H9 (cell line): ENCODE measurements around the gene H2AZ2. TPM values are rescaled to one million over a fixed set of nuclear protein-coding genes. Genes with fewer than 3 reads are reported as not detected.

Experiments
- DNase-seq: peaks from one replicate; pipeline ENCODE4 v3.0.0-alpha.2; 2017
- H2AFZ ChIP-seq: one replicate; pipeline ENCODE4 v1.6.1; 2013; ENCODE audit warnings: mild to moderate bottlenecking, low read length, control low read depth, moderate library complexity
- H2AK5ac ChIP-seq: 2 replicates; pipeline ENCODE4 v1.6.1; 2013; ENCODE audit warnings: low read length, control low read depth, mixed read lengths; ENCODE audit not compliant: insufficient read length
- H2BK120ac ChIP-seq: one replicate; pipeline ENCODE4 v1.6.1; 2013; ENCODE audit warnings: low read depth, mild to moderate bottlenecking, low read length, control low read depth, inconsistent platforms; ENCODE audit not compliant: poor library complexity, severe bottlenecking
- H2BK12ac ChIP-seq: 2 replicates; pipeline ENCODE4 v1.6.1; 2013; ENCODE audit warnings: low read length, control low read depth, mixed read lengths, low read depth; ENCODE audit not compliant: insufficient read length
- H2BK15ac ChIP-seq: 2 replicates; pipeline ENCODE4 v1.6.1; 2013; ENCODE audit warnings: low read depth, low read length, control low read depth
- H2BK20ac ChIP-seq: one replicate; pipeline ENCODE4 v1.6.1; 2013; ENCODE audit warnings: low read depth, mild to moderate bottlenecking, low read length, control low read depth, inconsistent platforms; ENCODE audit not compliant: poor library complexity, severe bottlenecking
- H2BK5ac ChIP-seq: 2 replicates; pipeline ENCODE4 v1.6.1; 2013; ENCODE audit warnings: low read length, control low read depth, mixed read lengths; ENCODE audit not compliant: insufficient read length
- H3K14ac ChIP-seq: 2 replicates; pipeline ENCODE4 v1.6.1; 2013; ENCODE audit warnings: low read length, control low read depth; ENCODE audit not compliant: insufficient read depth
- H3K18ac ChIP-seq: 2 replicates; pipeline ENCODE4 v1.6.1; 2013; ENCODE audit warnings: low read depth, mild to moderate bottlenecking, mixed read lengths, low read length, control low read depth; ENCODE audit not compliant: insufficient read length
- H3K23ac ChIP-seq: 2 replicates; pipeline ENCODE4 v1.6.1; 2013; ENCODE audit warnings: low read length, control low read depth, mixed read lengths, low read depth; ENCODE audit not compliant: insufficient read length
- H3K23me2 ChIP-seq: 2 replicates; pipeline ENCODE4 v1.6.1; 2013; ENCODE audit warnings: low read depth, mild to moderate bottlenecking, mixed read lengths, low read length, control low read depth; ENCODE audit not compliant: insufficient read length, poor library complexity, severe bottlenecking
- H3K27ac ChIP-seq: 2 replicates; pipeline ENCODE4 v1.5.1; 2013; ENCODE audit warnings: low read length, control low read depth, mixed read lengths, low read depth; ENCODE audit not compliant: insufficient read length
- H3K27me3 ChIP-seq: 2 replicates; pipeline ENCODE4 v1.6.1; 2013; ENCODE audit warnings: low read length, control low read depth, inconsistent platforms; ENCODE audit not compliant: insufficient read depth
- H3K4ac ChIP-seq: 2 replicates; pipeline ENCODE4 v1.6.1; 2013; ENCODE audit warnings: low read depth, mild to moderate bottlenecking, control low read depth, inconsistent platforms, low read length, moderate library complexity
- H3K4me1 ChIP-seq: 2 replicates; pipeline ENCODE4 v1.6.1; 2013; ENCODE audit warnings: low read length, control low read depth, inconsistent platforms; ENCODE audit not compliant: insufficient read depth
- H3K4me2 ChIP-seq: 2 replicates; pipeline ENCODE4 v1.6.1; 2013; ENCODE audit warnings: low read length, control low read depth, mixed read lengths; ENCODE audit not compliant: insufficient read length, insufficient read depth
- H3K56ac ChIP-seq: 2 replicates; pipeline ENCODE4 v1.6.1; 2013; ENCODE audit warnings: low read depth, mild to moderate bottlenecking, mixed read lengths, low read length, control low read depth; ENCODE audit not compliant: insufficient read length
- H3K79me1 ChIP-seq: 2 replicates; pipeline ENCODE4 v1.6.1; 2013; ENCODE audit warnings: low read depth, mild to moderate bottlenecking, moderate library complexity, low read length, control low read depth, inconsistent platforms; ENCODE audit not compliant: insufficient read depth, poor library complexity, severe bottlenecking
- H3K79me2 ChIP-seq: 2 replicates; pipeline ENCODE4 v1.6.1; 2013; ENCODE audit warnings: low read length, control low read depth, inconsistent platforms; ENCODE audit not compliant: insufficient read depth
- H3K9ac ChIP-seq: 2 replicates; pipeline ENCODE4 v1.6.1; 2013; ENCODE audit warnings: low read length, control low read depth, mixed read lengths; ENCODE audit not compliant: insufficient read length; ENCODE audit errors: extremely low read depth
- H3K9me3 ChIP-seq: one replicate; pipeline ENCODE4 v1.6.1; 2013; ENCODE audit warnings: low read depth, low read length, inconsistent platforms; ENCODE audit not compliant: control insufficient read depth
- H3T11ph ChIP-seq: one replicate; pipeline ENCODE4 v1.6.1; 2013; ENCODE audit warnings: mild to moderate bottlenecking, low read length, control low read depth, inconsistent platforms
- H4K20me1 ChIP-seq: one replicate; pipeline ENCODE4 v1.6.1; 2013; ENCODE audit not compliant: control insufficient read depth, insufficient read length, insufficient read depth
- H4K5ac ChIP-seq: 2 replicates; pipeline ENCODE4 v1.6.1; 2013; ENCODE audit warnings: low read depth, mild to moderate bottlenecking, mixed read lengths, low read length, control low read depth; ENCODE audit not compliant: insufficient read length
- H4K8ac ChIP-seq: replicated peaks from 2 replicates; pipeline ENCODE4 v1.6.1; 2013; ENCODE audit warnings: low read length, control low read depth, mixed read lengths, low read depth; ENCODE audit not compliant: insufficient read length
- H4K91ac ChIP-seq: 2 replicates; pipeline ENCODE4 v1.6.1; 2013; ENCODE audit warnings: low read depth, mild to moderate bottlenecking, moderate library complexity, mixed read lengths, low read length, control low read depth; ENCODE audit not compliant: insufficient read length
- H3K27ac Mint-ChIP-seq, 3 experiments: 2 replicates in 2 of 3; 3 replicates in 1 of 3; pipeline ENCODE4 v1.8.0; 2020 to 2021; ENCODE audit warnings: mixed read lengths in 3 of 3, mild to moderate bottlenecking in 1 of 3, moderate library complexity in 1 of 3
- H3K27me3 Mint-ChIP-seq: 2 replicates; pipeline ENCODE4 v1.8.0; 2021; ENCODE audit warnings: low read depth, mild to moderate bottlenecking, moderate library complexity, mixed read lengths
- H3K36me3 Mint-ChIP-seq, 3 experiments: 2 replicates in 2 of 3; 3 replicates in 1 of 3; pipeline ENCODE4 v1.8.0; 2020 to 2021; ENCODE audit warnings: low read depth in 3 of 3, mixed read lengths in 3 of 3; ENCODE audit not compliant: insufficient read depth in 1 of 3
- H3K4me1 Mint-ChIP-seq, 2 experiments: 2 replicates each; pipeline ENCODE4 v1.8.0; 2020; ENCODE audit warnings: mixed read lengths in 2 of 2
- H3K4me3 Mint-ChIP-seq, 2 experiments: 2 replicates in 1 of 2; 3 replicates in 1 of 2; pipeline ENCODE4 v1.8.0; 2020 to 2021; ENCODE audit warnings: mild to moderate bottlenecking in 2 of 2, mixed read lengths in 2 of 2, moderate library complexity in 1 of 2
- H3K9me3 Mint-ChIP-seq, 2 experiments: 2 replicates in 1 of 2; 3 replicates in 1 of 2; pipeline ENCODE4 v1.8.0; 2020; ENCODE audit warnings: mild to moderate bottlenecking in 2 of 2, mixed read lengths in 2 of 2, moderate library complexity in 1 of 2
- CTCF ChIP-seq: fragments of 200-600 bp; sonication (generic); conservative IDR thresholded peaks from 3 replicates; pipeline ENCODE4 v1.8.0; 2021; ENCODE audit warnings: antibody characterized with exemption, mild to moderate bottlenecking
- WGBS: extraction: QIAGEN DNeasy Blood & Tissue Kit; methylation state at CpG from one replicate; pipeline ENCODE4 v1.1.7; 2013; ENCODE audit warnings: missing lambda C conversion rate, low lambda C conversion rate, mixed read lengths; ENCODE audit not compliant: insufficient read length; ENCODE audit errors: extremely low coverage; 5-methylcytosine and 5-hydroxymethylcytosine counted together
- total RNA-seq: library from RNA; stranded (reverse); gene quantifications from 2 replicates; pipeline ENCODE4 v1.2.1, GENCODE V29; 2021

The H2AZ2 gene
- total RNA-seq, 1 experiment from 2014 or later: 208 TPM

GRCh38 chr7:44893710-44894234 lies 45.9 kb upstream of the H2AZ2 start:
- no peak overlapping the region for H2BK20ac ChIP-seq
- no peaks in the 10 kb centered on the region for H4K20me1 ChIP-seq
- no peak overlapping the region for H3K4ac ChIP-seq
- H2BK120ac ChIP-seq: no peak overlapping the region
- no peak overlapping the region for H2BK15ac ChIP-seq
- H3T11ph ChIP-seq: no peak overlapping the region
- Mint-ChIP-seq H3K9me3 (no peaks in the 10 kb centered on the region; a peak in 1 of 5 replicates), H3K27ac (peak overlapping the region in 1 of 3 experiments; percentile 56; a peak in 1 of 7 replicates), H3K27me3 (peaks cover 6% of the 10 kb centered on the region), H3K4me3 (no peak overlapping the region), H3K36me3 (no peaks in the 10 kb centered on the region), H3K4me1 (no peaks in the 10 kb centered on the region)
- H3K79me2 ChIP-seq: no peaks in the 10 kb centered on the region
- no peak for TF ChIP-seq CTCF
- H3K27ac ChIP-seq: no peak overlapping the region
- H3K79me1 ChIP-seq: no peaks in the 10 kb centered on the region
- H3K9ac ChIP-seq: no peak overlapping the region
- no peaks in the 10 kb centered on the region for H3K9me3 ChIP-seq
- no peaks in the 10 kb centered on the region for H3K27me3 ChIP-seq
- H3K18ac ChIP-seq: no peak overlapping the region
- no peak overlapping the region for H4K5ac ChIP-seq
- H4K8ac ChIP-seq: no peak overlapping the region
- no peak overlapping the region for H2AFZ ChIP-seq
- H2BK12ac ChIP-seq: no peak overlapping the region
- H3K4me2 ChIP-seq: no peak overlapping the region
- WGBS: no CpG with 5 or more reads among the region's 8 CpGs
- H4K91ac ChIP-seq: no peak overlapping the region
- no peak overlapping the region for H3K56ac ChIP-seq
- DNase-seq: no peak
- no peak overlapping the region for H3K23ac ChIP-seq
- H3K14ac ChIP-seq: no peak overlapping the region
- no peak overlapping the region for H2AK5ac ChIP-seq
- no peaks in the 10 kb centered on the region for H3K23me2 ChIP-seq
- H2BK5ac ChIP-seq: no peak overlapping the region
- no peaks in the 10 kb centered on the region for H3K4me1 ChIP-seq
